BLaER1 treated with 17β-estradiol and CSF1 and Interleukin-3, amounts not matched to agents 10 nM and 100 nM (cell line): Measurements from ENCODE around the gene ST8SIA1.

Experiments used
- H3K27ac ChIP-seq, 11 experiments: shearing (Covaris generic); formaldehyde crosslinking; 2 replicates each; pipeline ENCODE4 v1.8.1; 2022
- H3K27me3 ChIP-seq, 11 experiments: shearing (Covaris generic); formaldehyde crosslinking; 2 replicates each; pipeline ENCODE4 v1.8.1; 2022
- H3K36me3 ChIP-seq, 11 experiments: shearing (Covaris generic); formaldehyde crosslinking; 2 replicates each; pipeline ENCODE4 v1.8.1; 2022
- H3K4me1 ChIP-seq, 10 experiments: shearing (Covaris generic); formaldehyde crosslinking; 2 replicates each; pipeline ENCODE4 v1.8.1; 2022
- H3K4me2 ChIP-seq, 11 experiments: shearing (Covaris generic); formaldehyde crosslinking; 2 replicates each; pipeline ENCODE4 v1.8.1; 2022
- H3K4me3 ChIP-seq, 10 experiments: shearing (Covaris generic); formaldehyde crosslinking; 2 replicates each; pipeline ENCODE4 v1.8.1; 2022
- H3K9ac ChIP-seq, 11 experiments: shearing (Covaris generic); formaldehyde crosslinking; 2 replicates each; pipeline ENCODE4 v1.8.1; 2022
- H3K9me3 ChIP-seq, 11 experiments: shearing (Covaris generic); formaldehyde crosslinking; replicated peaks in 1 of 11; 2 replicates each; pipeline ENCODE4 v1.8.1; 2022
- H4K20me1 ChIP-seq, 11 experiments: shearing (Covaris generic); formaldehyde crosslinking; 2 replicates each; pipeline ENCODE4 v1.8.1; 2022
- Cebpa-rat ChIP-seq, 11 experiments: shearing (Covaris generic); IDR thresholded peaks; 2 replicates each; pipeline ENCODE4 v1.8.1; 2022

ST8SIA1 gene

DNA sequence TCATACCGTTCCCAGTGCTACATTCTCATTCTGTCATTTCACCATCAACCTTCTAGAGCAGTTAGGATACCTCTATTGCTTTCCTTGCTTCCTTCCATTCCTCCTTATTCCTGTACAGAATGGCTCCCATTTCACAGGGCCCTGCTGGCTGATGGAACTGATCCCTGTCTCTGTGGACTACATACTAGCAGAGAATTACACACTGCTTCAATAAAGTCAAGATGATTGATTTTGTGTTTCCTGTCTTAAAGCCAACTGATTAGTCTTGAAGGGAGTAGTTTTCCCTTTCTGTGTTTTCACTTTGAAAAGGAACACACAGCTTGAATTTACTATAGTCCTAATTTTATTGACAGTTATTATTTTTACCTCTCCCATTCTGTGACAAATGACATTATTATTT, 130.1 kb downstream of the ST8SIA1 start:
- Histone ChIP-seq H3K36me3 (no peaks in the 10 kb centered on the region), H3K27ac (no peak overlapping the region), H3K4me1 (peaks cover 0 to 10% (median 0%) of the 10 kb centered on the region in 10 experiments; a peak in 2 of 20 replicates), H3K9me3 (peaks cover 0 to 12% (median 6%) of the 10 kb centered on the region in 11 experiments; a peak in 12 of 22 replicates), H4K20me1 (no peaks in the 10 kb centered on the region), H3K4me3 (no peak overlapping the region), H3K27me3 (no peaks in the 10 kb centered on the region), H3K9ac (no peak overlapping the region), H3K4me2 (no peak overlapping the region)
- no peak for TF ChIP-seq Cebpa-rat (IDR thresholded peaks at IDR 0.05)

- Histone ChIP-seq H4K20me1 (no peaks in the 10 kb centered on the region), H3K4me1 (peaks cover 0 to 10% (median 0%) of the 10 kb centered on the region in 10 experiments; a peak in 2 of 20 replicates), H3K36me3 (no peaks in the 10 kb centered on the region), H3K4me2 (no peak overlapping the region), H3K4me3 (no peak overlapping the region), H3K27ac (no peak overlapping the region), H3K9ac (no peak overlapping the region), H3K27me3 (no peaks in the 10 kb centered on the region), H3K9me3 (peaks cover 0 to 12% (median 6%) of the 10 kb centered on the region in 11 experiments; a peak in 12 of 22 replicates)
- no peak for TF ChIP-seq Cebpa-rat (IDR thresholded peaks at IDR 0.05)
Measured at GRCh38 chr12:22202847-22203246, 131.7 kb downstream of the ST8SIA1 start.

DNA sequence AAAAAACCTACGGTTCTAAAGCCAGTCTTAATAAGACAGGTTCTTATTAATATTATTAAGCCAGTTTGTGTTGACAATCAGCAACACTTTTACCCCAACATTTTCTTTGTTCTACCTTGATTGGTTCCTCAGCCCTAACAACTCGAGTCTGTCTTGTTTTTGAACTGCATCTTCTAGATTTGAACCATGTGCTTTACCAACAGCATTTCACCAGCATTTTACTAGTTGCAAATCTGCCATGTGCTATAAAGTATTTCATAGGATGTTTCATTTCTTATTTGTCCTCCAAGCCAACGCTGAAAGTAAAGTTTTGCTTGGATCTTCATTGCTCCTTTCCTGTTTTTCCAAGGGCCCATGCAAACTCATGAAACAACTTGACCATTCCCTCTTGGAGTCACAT, 133.4 kb downstream of the ST8SIA1 start:
- Histone ChIP-seq H3K36me3 (no peaks in the 10 kb centered on the region), H3K9ac (no peak overlapping the region), H3K9me3 (peaks cover 0 to 12% (median 6%) of the 10 kb centered on the region in 11 experiments; a peak in 12 of 22 replicates), H3K27me3 (no peaks in the 10 kb centered on the region), H3K27ac (no peak overlapping the region), H3K4me1 (peaks cover 0 to 10% (median 0%) of the 10 kb centered on the region in 10 experiments; a peak in 2 of 20 replicates), H3K4me3 (no peak overlapping the region), H4K20me1 (no peaks in the 10 kb centered on the region), H3K4me2 (peak overlapping the region in 3 of 11 experiments; percentile 8 to 19 (median 19); a peak in 3 of 22 replicates)
- TF ChIP-seq Cebpa-rat (IDR thresholded peaks at IDR 0.05): no peak

DNA sequence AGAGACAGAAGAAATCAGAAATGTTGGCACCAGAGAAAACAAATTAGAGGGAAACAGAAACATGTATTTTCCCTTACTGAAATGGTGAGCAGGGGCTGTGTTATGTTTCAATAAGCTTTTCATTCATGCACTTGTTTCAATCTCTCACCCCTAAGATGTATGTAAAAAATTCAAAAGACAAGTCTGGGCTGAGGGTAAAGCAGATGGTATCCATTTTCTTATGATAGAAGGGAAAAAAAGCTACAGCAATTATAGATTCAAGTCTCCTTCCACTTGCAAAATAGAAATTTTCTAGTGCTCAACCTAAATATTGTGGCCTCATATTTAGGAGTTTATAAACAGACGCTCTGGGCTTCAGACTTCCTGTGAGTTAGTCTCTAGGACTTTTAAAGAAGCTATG, 138.3 kb downstream of the ST8SIA1 start:
- Histone ChIP-seq H4K20me1 (no peaks in the 10 kb centered on the region), H3K9me3 (no peaks in the 10 kb centered on the region), H3K27me3 (no peaks in the 10 kb centered on the region), H3K36me3 (no peaks in the 10 kb centered on the region), H3K4me2 (no peak overlapping the region), H3K9ac (no peak overlapping the region), H3K4me3 (no peak overlapping the region), H3K27ac (no peak overlapping the region), H3K4me1 (peaks cover 0 to 10% (median 0%) of the 10 kb centered on the region in 10 experiments; a peak in 2 of 20 replicates)
- no peak for TF ChIP-seq Cebpa-rat (IDR thresholded peaks at IDR 0.05)

GRCh38 chr12:22190969-22191368, 143.5 kb downstream of the ST8SIA1 start:
- TF ChIP-seq Cebpa-rat (IDR thresholded peaks at IDR 0.05): no peak
- Histone ChIP-seq H3K9me3 (no peaks in the 10 kb centered on the region), H4K20me1 (no peaks in the 10 kb centered on the region), H3K27me3 (no peaks in the 10 kb centered on the region), H3K4me1 (no peaks in the 10 kb centered on the region), H3K36me3 (no peaks in the 10 kb centered on the region), H3K27ac (no peak overlapping the region), H3K4me3 (no peak overlapping the region), H3K9ac (no peak overlapping the region), H3K4me2 (no peak overlapping the region)

DNA sequence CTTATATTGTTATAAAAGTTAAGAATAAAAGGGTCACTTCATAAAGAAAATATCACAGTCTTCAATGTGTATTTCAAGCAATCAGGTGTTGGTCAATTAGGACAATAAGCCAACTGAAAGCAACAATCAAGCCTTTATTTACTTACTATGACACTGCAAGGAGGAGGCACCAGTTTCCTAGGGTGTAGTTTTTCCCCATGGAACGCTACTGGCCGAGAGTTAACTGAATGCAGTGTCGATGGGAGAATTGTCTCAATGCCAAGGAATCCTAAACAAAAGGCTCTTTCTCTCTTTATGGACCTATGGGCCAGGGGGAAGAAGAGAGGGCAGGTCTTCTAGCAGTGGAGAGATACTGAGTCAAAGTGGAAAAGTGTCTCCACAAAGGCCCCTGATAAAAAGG, 146.1 kb downstream of the ST8SIA1 start:
- Histone ChIP-seq H3K36me3 (no peaks in the 10 kb centered on the region), H3K4me3 (no peak overlapping the region), H3K27ac (no peak overlapping the region), H3K4me1 (no peaks in the 10 kb centered on the region), H3K27me3 (no peaks in the 10 kb centered on the region), H3K4me2 (no peak overlapping the region), H3K9me3 (no peaks in the 10 kb centered on the region), H4K20me1 (no peaks in the 10 kb centered on the region), H3K9ac (no peak overlapping the region)
- no peak for TF ChIP-seq Cebpa-rat (IDR thresholded peaks at IDR 0.05)

GRCh38 chr12:22180705-22181104, 153.8 kb downstream of the ST8SIA1 start:
- Histone ChIP-seq H3K27me3 (no peaks in the 10 kb centered on the region), H3K9ac (no peak overlapping the region), H3K9me3 (peaks cover 0 to 5% (median 0%) of the 10 kb centered on the region in 11 experiments; a peak in 2 of 22 replicates), H4K20me1 (no peaks in the 10 kb centered on the region), H3K4me3 (no peak overlapping the region), H3K27ac (peak overlapping the region in 1 of 11 experiments; percentile 20; a peak in 1 of 22 replicates), H3K4me2 (no peak overlapping the region), H3K4me1 (peaks cover 0 to 8% (median 0%) of the 10 kb centered on the region in 10 experiments; a peak in 3 of 20 replicates), H3K36me3 (no peaks in the 10 kb centered on the region)
- no peak for TF ChIP-seq Cebpa-rat (IDR thresholded peaks at IDR 0.05)

- H3K4me1 ChIP-seq: peaks cover 0 to 16% (median 6%) of the 10 kb centered on the region in 10 experiments; a peak in 11 of 20 replicates
- no peaks in the 10 kb centered on the region for H3K36me3 ChIP-seq
- H3K4me2 ChIP-seq: peak overlapping the region in 2 of 11 experiments; percentile 64 to 65; a peak in 3 of 22 replicates
- H4K20me1 ChIP-seq: no peaks in the 10 kb centered on the region
- H3K27ac ChIP-seq: peak overlapping the region in 2 of 11 experiments; percentile 14 to 51; a peak in 2 of 22 replicates
- no peak overlapping the region for H3K9ac ChIP-seq
- H3K27me3 ChIP-seq: no peaks in the 10 kb centered on the region
- TF ChIP-seq Cebpa-rat (IDR thresholded peaks at IDR 0.05): no peak
- H3K4me3 ChIP-seq: no peak overlapping the region
- H3K9me3 ChIP-seq: peaks cover 0 to 7% (median 0%) of the 10 kb centered on the region in 11 experiments; a peak in 1 of 22 replicates
Measured at GRCh38 chr12:22173177-22173576, 161.3 kb downstream of the ST8SIA1 start.

DNA sequence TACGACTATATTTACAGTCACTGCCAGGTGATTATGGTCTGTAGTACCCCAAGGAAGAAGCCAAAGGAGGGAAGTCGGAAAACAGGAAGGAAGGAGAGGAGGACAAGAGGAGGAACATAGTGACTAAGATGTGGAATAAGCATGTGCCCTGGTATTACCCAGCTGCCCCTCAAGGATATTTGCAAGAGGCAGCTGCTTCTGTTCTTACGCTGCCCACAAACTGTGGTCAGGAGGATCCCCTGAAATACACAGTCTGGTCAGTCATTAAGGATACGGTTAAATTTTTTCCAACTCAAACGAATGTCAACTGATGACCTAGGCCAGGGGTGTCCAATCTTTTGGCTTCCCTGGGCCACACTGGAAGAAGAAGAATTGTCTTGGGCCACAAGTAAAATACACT, 162.0 kb downstream of the ST8SIA1 start:
- no peaks in the 10 kb centered on the region for H3K27me3 ChIP-seq
- H3K36me3 ChIP-seq: no peaks in the 10 kb centered on the region
- peaks cover 0 to 7% (median 0%) of the 10 kb centered on the region in 11 experiments; a peak in 1 of 22 replicates for H3K9me3 ChIP-seq
- no peak for TF ChIP-seq Cebpa-rat (IDR thresholded peaks at IDR 0.05)
- peak overlapping the region in 1 of 11 experiments; percentile 25; a peak in 1 of 22 replicates for H3K9ac ChIP-seq
- H3K4me2 ChIP-seq: peak overlapping the region in 3 of 11 experiments; percentile 1 to 65 (median 64); a peak in 5 of 22 replicates
- H3K4me1 ChIP-seq: peaks cover 0 to 16% (median 12%) of the 10 kb centered on the region in 10 experiments; a peak in 12 of 20 replicates
- H3K27ac ChIP-seq: peak overlapping the region in 2 of 11 experiments; percentile 14 to 51; a peak in 2 of 22 replicates
- no peak overlapping the region for H3K4me3 ChIP-seq
- no peaks in the 10 kb centered on the region for H4K20me1 ChIP-seq

DNA sequence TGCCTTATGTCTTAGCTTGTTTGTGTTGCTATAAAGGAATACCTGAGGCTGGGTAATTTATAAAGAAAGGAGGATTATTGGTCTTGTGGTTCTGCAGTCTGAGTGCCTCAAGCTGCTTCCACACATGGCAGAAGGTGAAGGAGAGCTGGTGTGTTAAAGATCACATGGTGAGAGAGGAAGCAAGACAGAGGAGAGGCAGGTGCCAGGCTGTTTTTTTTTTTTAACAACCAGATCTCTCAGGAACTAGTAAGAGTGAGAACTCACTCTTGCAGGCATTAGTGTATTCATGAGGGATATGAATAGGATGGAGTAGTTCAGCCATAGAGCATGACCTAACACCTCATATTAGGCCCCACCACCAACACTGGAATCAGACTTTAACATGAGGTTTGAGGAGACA, 165.1 kb downstream of the ST8SIA1 start:
- Histone ChIP-seq H3K4me1 (peaks cover 7 to 28% (median 22%) of the 10 kb centered on the region in 10 experiments), H3K27me3 (no peaks in the 10 kb centered on the region), H3K9me3 (peaks cover 0 to 9% (median 0%) of the 10 kb centered on the region in 11 experiments; a peak in 2 of 22 replicates), H3K4me3 (no peak overlapping the region), H4K20me1 (no peaks in the 10 kb centered on the region), H3K4me2 (no peak overlapping the region), H3K9ac (no peak overlapping the region), H3K36me3 (no peaks in the 10 kb centered on the region), H3K27ac (no peak overlapping the region)
- TF ChIP-seq Cebpa-rat (IDR thresholded peaks at IDR 0.05): no peak
